DND-41 (cell line): Measurements from ENCODE around the gene C1QTNF1.
A peak's percentile ranks its signal among the peaks of the same experiment; 100 is the strongest.

ENCODE experiments used
- ATAC-seq: fragments of 200-7000 bp; cut with Tn5 transposase; 3 replicates; pipeline ENCODE4 v1.9.1; 2021; ENCODE audit warnings: low read depth; ENCODE audit not compliant: insufficient read depth
- DNase-seq: peaks from one replicate; pipeline ENCODE4 v3.0.0-alpha.2; 2020
- H2AFZ ChIP-seq: 2 replicates; pipeline ENCODE4 v1.6.0; 2012; ENCODE audit warnings: low read depth, low read length
- H3K27ac ChIP-seq: 2 replicates; pipeline ENCODE4 v1.5.1; 2012; ENCODE audit warnings: low read length, inconsistent platforms
- H3K27me3 ChIP-seq: fragments of 200-600 bp; sonication (generic); 2 replicates; pipeline ENCODE4 v1.6.0; 2012; ENCODE audit warnings: low read length, mild to moderate bottlenecking, inconsistent platforms; ENCODE audit not compliant: insufficient read depth, poor library complexity
- H3K36me3 ChIP-seq: 2 replicates; pipeline ENCODE4 v1.5.1; 2012; ENCODE audit warnings: low read length, inconsistent platforms; ENCODE audit not compliant: insufficient read depth
- H3K4me1 ChIP-seq: 2 replicates; pipeline ENCODE4 v1.5.1; 2012; ENCODE audit warnings: mild to moderate bottlenecking, low read length; ENCODE audit not compliant: insufficient read depth
- H3K4me2 ChIP-seq: 2 replicates; pipeline ENCODE4 v1.6.0; 2012; ENCODE audit warnings: mild to moderate bottlenecking, moderate library complexity, low read length, inconsistent platforms; ENCODE audit not compliant: insufficient read depth
- H3K4me3 ChIP-seq, 2 experiments: fragments of 200-600 bp in 1 of 2; shearing (Covaris generic) in 1 of 2; 2 replicates each; pipeline ENCODE4 v1.5.1; 2012 to 2016; ENCODE audit warnings: inconsistent platforms in 2 of 2, low read length in 2 of 2, mild to moderate bottlenecking in 2 of 2, low read depth in 1 of 2, moderate library complexity in 1 of 2
- H3K79me2 ChIP-seq: 2 replicates; pipeline ENCODE4 v1.6.0; 2012; ENCODE audit warnings: low read length, inconsistent platforms; ENCODE audit not compliant: insufficient read depth
- H3K9ac ChIP-seq: 2 replicates; pipeline ENCODE4 v1.6.0; 2012; ENCODE audit warnings: low read depth, mild to moderate bottlenecking, inconsistent platforms, low read length, moderate library complexity
- H3K9me3 ChIP-seq: 2 replicates; pipeline ENCODE4 v1.5.1; 2012; ENCODE audit warnings: low read length, moderate library complexity, mild to moderate bottlenecking, inconsistent platforms; ENCODE audit not compliant: insufficient read depth, severe bottlenecking
- H4K20me1 ChIP-seq: 2 replicates; pipeline ENCODE4 v1.6.0; 2012; ENCODE audit warnings: low read length; ENCODE audit not compliant: insufficient read depth
- EZH2 ChIP-seq: IDR thresholded peaks from 3 replicates; pipeline ENCODE4 v1.6.1; 2012; ENCODE audit warnings: borderline replicate concordance, low read depth, mild to moderate bottlenecking, moderate library complexity, low read length, inconsistent platforms; ENCODE audit not compliant: severe bottlenecking
- TF ChIP-seq, protein P1 (sequence below): IDR thresholded peaks from 2 replicates; pipeline ENCODE4 v1.5.1; 2012; ENCODE audit warnings: borderline replicate concordance, low read length, moderate library complexity, mild to moderate bottlenecking; ENCODE audit not compliant: poor library complexity, severe bottlenecking; ENCODE audit errors: extremely low read depth

C1QTNF1 gene

DNA sequence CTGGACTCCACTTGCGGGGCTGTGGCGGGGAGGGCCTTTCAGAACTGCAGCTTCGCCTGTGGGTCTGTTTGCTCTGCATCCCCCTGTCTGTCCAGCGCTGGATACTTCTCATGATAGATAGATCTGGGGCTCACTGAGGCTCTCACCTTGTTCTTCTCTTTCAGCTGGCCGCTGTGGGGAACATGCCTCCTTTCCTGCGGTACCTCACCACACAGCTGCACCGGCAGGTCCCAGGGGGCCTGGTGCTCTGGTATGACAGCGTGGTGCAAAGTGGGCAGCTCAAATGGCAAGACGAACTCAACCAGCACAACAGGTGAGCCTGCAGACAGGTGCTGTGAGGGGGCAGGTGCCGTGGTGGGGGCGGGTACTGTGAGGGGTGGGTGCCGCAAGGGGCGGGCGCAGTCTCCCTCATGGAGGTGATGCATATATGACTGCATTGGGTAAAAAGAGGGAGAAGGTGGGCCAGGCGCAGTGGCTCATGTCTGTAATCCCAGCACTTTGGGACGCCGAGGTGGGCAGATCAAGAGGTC is 56.9 kb downstream of the C1QTNF1 start:
- TF ChIP-seq, protein P1, sequence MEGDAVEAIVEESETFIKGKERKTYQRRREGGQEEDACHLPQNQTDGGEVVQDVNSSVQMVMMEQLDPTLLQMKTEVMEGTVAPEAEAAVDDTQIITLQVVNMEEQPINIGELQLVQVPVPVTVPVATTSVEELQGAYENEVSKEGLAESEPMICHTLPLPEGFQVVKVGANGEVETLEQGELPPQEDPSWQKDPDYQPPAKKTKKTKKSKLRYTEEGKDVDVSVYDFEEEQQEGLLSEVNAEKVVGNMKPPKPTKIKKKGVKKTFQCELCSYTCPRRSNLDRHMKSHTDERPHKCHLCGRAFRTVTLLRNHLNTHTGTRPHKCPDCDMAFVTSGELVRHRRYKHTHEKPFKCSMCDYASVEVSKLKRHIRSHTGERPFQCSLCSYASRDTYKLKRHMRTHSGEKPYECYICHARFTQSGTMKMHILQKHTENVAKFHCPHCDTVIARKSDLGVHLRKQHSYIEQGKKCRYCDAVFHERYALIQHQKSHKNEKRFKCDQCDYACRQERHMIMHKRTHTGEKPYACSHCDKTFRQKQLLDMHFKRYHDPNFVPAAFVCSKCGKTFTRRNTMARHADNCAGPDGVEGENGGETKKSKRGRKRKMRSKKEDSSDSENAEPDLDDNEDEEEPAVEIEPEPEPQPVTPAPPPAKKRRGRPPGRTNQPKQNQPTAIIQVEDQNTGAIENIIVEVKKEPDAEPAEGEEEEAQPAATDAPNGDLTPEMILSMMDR = no peak
- no peak for TF ChIP-seq EZH2
- DNase-seq (no peak), ATAC-seq (no peak)
- H3K79me2 ChIP-seq = no peaks in the 10 kb centered on the region
- no peaks in the 10 kb centered on the region for H3K27me3 ChIP-seq
- H3K9me3 ChIP-seq = no peaks in the 10 kb centered on the region
- no peak overlapping the region for H3K27ac ChIP-seq
- H3K36me3 ChIP-seq = peaks cover 60% of the 10 kb centered on the region
- no peak overlapping the region for H3K4me3 ChIP-seq
- peaks cover 21% of the 10 kb centered on the region for H4K20me1 ChIP-seq
- no peak overlapping the region for H3K9ac ChIP-seq
- H3K4me1 ChIP-seq = peaks cover 7% of the 10 kb centered on the region
- no peak overlapping the region for H2AFZ ChIP-seq
- H3K4me2 ChIP-seq = no peak overlapping the region

DNA sequence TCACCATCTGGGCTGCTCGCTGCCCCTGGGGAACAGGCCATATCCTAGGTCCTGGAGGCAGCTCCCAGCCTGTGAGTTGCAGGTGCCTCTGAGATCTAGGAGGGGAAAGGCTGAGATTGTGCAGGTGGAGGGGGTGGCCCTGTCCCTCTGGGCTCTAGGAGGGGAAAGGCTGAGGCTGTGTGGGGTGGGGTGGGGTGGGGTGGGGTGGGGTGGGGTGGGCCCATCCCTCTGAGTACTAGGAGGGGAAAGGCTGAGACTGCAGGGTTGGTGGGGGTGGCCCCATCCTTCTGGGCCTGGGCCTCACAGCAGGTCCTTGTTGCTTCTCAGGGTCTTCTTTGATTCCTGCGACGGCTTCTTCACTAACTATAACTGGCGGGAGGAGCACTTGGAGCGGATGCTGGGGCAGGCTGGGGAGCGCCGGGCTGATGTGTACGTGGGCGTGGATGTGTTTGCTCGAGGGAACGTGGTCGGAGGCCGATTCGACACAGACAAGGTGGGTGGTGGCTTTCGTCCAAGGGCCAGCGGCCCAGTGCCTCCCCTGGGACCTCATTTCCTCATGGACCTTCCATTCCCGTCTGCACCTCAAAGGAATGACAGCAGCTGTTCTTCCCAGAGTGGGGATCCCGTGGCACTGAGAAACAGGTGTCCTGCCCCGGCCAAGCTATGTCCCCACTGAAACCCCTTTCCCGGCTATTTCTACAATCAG is 57.8 kb downstream of the C1QTNF1 start:
- Histone ChIP-seq H3K36me3 (peaks cover 60% of the 10 kb centered on the region), H3K27me3 (no peaks in the 10 kb centered on the region), H2AFZ (no peak overlapping the region), H3K9me3 (no peaks in the 10 kb centered on the region), H3K79me2 (no peaks in the 10 kb centered on the region), H3K9ac (no peak overlapping the region), H3K4me1 (no peaks in the 10 kb centered on the region), H3K27ac (no peak overlapping the region), H3K4me2 (no peak overlapping the region), H4K20me1 (peaks cover 21% of the 10 kb centered on the region), H3K4me3 (no peak overlapping the region)
- ATAC-seq (no peak), DNase-seq (no peak)
- no peak for TF ChIP-seq EZH2
- TF ChIP-seq, protein P1 = no peak

DNA sequence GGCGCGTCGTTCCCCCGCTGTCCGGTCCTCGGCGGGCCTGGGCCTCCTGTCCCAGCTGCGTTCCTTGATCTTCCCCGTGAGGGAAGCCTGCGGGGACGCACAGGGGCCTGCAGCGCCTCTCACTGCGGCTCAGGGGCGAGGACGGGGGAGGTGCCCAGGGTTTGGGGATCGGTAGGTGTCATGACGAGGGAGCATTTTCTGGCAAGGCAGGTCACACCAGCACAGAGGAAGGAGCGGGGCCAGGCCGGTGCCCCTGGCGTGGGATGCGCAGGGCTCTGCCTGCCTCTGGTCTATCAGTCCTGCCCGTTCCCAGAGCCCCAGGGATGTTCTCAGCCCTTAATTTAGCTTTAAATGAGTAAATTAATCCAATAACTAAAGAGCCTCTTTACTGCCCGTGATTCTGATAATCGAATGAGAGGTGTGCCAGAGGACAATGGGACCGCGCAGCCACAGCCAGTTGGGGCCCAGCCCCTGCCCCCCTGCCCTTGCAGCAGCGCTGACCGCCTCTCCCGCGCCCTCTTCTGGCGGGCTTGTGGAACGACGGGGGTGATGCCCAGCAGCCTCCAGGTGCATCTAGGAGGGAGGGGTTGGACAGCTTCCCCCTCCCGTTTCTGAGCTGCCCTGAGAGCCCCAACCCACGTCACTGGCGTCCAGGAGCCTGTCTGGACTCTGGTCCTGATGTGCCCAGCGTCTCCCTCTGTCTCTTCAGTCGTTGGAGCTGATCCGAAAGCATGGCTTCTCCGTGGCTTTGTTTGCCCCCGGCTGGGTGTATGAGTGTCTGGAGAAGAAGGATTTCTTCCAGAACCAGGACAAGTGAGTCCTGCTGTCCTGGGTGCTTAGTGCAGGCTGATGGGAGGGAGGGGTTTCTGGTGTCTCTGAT is 58.6 kb downstream of the C1QTNF1 start:
- Histone ChIP-seq H3K9ac (no peak overlapping the region), H3K79me2 (no peaks in the 10 kb centered on the region), H3K9me3 (no peaks in the 10 kb centered on the region), H3K4me1 (no peaks in the 10 kb centered on the region), H4K20me1 (peaks cover 25% of the 10 kb centered on the region), H3K27ac (no peak overlapping the region), H3K4me3 (no peak overlapping the region), H3K4me2 (no peak overlapping the region), H3K27me3 (no peaks in the 10 kb centered on the region), H2AFZ (no peak overlapping the region), H3K36me3 (peaks cover 63% of the 10 kb centered on the region)
- ATAC-seq (peak; percentile 43; the same call in 2 of the 3 replicates), DNase-seq (peak; percentile 41)
- no peak for TF ChIP-seq EZH2
- TF ChIP-seq, protein P1 = peak; percentile 79
